ENCODE results near the gene RAB10. TPM values are rescaled to one million over a fixed set of nuclear protein-coding genes. Genes with fewer than 3 reads are reported as not detected.

The RAB10 gene
- total and polyA plus RNA-seq, 4 donors, result 37.6 to 149 (median 85.2) TPM

GRCh38 chr2:26118682-26119081, 84.8 kb downstream of the RAB10 start:
- no peaks in the 10 kb centered on the region for H3K27me3 ChIP-seq (ENCODE audit: control insufficient read depth in 3 of 3, insufficient read depth in 3 of 3, low read length in 2 of 3)
- no peak overlapping the region for H3K27ac ChIP-seq (ENCODE audit: low read depth in 1 of 2, low read length in 1 of 2)
- peaks cover 0 to 5% (median 2%) of the 10 kb centered on the region in 4 donors for H3K36me3 ChIP-seq (ENCODE audit: control insufficient read depth in 4 of 4, insufficient read depth in 4 of 4, low read length in 4 of 4)
- no peak overlapping the region for H3K9ac ChIP-seq (ENCODE audit: insufficient read depth in 1 of 2, low read length in 2 of 2)
- WGBS, 2 donors, result 84 to 91% methylated on average over 4 of the region's 4 CpGs
- no peak for TF ChIP-seq CTCF (IDR thresholded peaks at IDR 0.05; ENCODE audit: control extremely low read depth, extremely low read depth)
- peaks cover 0 to 22% (median 0%) of the 10 kb centered on the region in 5 donors for H3K4me1 ChIP-seq (ENCODE audit: control insufficient read depth in 5 of 5, insufficient read depth in 5 of 5, low read length in 5 of 5)
- no peak overlapping the region for H3K4me3 ChIP-seq
- DNase-seq (no peak), ATAC-seq (ENCODE audit: insufficient read depth, low FRiP score) (no peak)
- H3K9me3 ChIP-seq (ENCODE audit: control insufficient read depth in 4 of 4, insufficient read depth in 3 of 4, low read length in 3 of 4), result no peaks in the 10 kb centered on the region

GRCh38 chr2:26119521-26119920, 85.6 kb downstream of the RAB10 start:
- H3K9me3 ChIP-seq (ENCODE audit: control insufficient read depth in 4 of 4, insufficient read depth in 3 of 4, low read length in 3 of 4), result no peaks in the 10 kb centered on the region
- peaks cover 0 to 25% (median 0%) of the 10 kb centered on the region in 5 donors for H3K4me1 ChIP-seq (ENCODE audit: control insufficient read depth in 5 of 5, insufficient read depth in 5 of 5, low read length in 5 of 5)
- peaks cover 0 to 5% (median 2%) of the 10 kb centered on the region in 4 donors for H3K36me3 ChIP-seq (ENCODE audit: control insufficient read depth in 4 of 4, insufficient read depth in 4 of 4, low read length in 4 of 4)
- H3K27ac ChIP-seq (ENCODE audit: low read depth in 1 of 2, low read length in 1 of 2), result no peak overlapping the region
- H3K4me3 ChIP-seq, result no peak overlapping the region
- no peaks in the 10 kb centered on the region for H3K27me3 ChIP-seq (ENCODE audit: control insufficient read depth in 3 of 3, insufficient read depth in 3 of 3, low read length in 2 of 3)
- WGBS, 2 donors, result 98 to 100% methylated on average over 1 of the region's 1 CpG
- TF ChIP-seq CTCF (IDR thresholded peaks at IDR 0.05; ENCODE audit: control extremely low read depth, extremely low read depth), result no peak
- no peak for DNase-seq
- no peak overlapping the region for H3K9ac ChIP-seq (ENCODE audit: insufficient read depth in 1 of 2, low read length in 2 of 2)
- ATAC-seq (ENCODE audit: insufficient read depth, low FRiP score), result no peak

GRCh38 chr2:26122630-26123029, 88.7 kb downstream of the RAB10 start:
- WGBS, 2 donors, result 66 to 89% methylated on average over 3 of the region's 3 CpGs
- H3K36me3 ChIP-seq (ENCODE audit: control insufficient read depth in 4 of 4, insufficient read depth in 4 of 4, low read length in 4 of 4), result peaks cover 0 to 5% (median 1%) of the 10 kb centered on the region in 4 donors
- H3K4me3 ChIP-seq, result no peak overlapping the region
- TF ChIP-seq CTCF (IDR thresholded peaks at IDR 0.05; ENCODE audit: control extremely low read depth, extremely low read depth), result no peak
- DNase-seq (no peak), ATAC-seq (ENCODE audit: insufficient read depth, low FRiP score) (no peak)
- H3K27ac ChIP-seq (ENCODE audit: low read depth in 1 of 2, low read length in 1 of 2), result no peak overlapping the region
- H3K9ac ChIP-seq (ENCODE audit: insufficient read depth in 1 of 2, low read length in 2 of 2), result no peak overlapping the region
- H3K27me3 ChIP-seq (ENCODE audit: control insufficient read depth in 3 of 3, insufficient read depth in 3 of 3, low read length in 2 of 3), result no peaks in the 10 kb centered on the region
- no peaks in the 10 kb centered on the region for H3K9me3 ChIP-seq (ENCODE audit: control insufficient read depth in 4 of 4, insufficient read depth in 3 of 4, low read length in 3 of 4)
- peaks cover 0 to 31% (median 0%) of the 10 kb centered on the region in 5 donors for H3K4me1 ChIP-seq (ENCODE audit: control insufficient read depth in 5 of 5, insufficient read depth in 5 of 5, low read length in 5 of 5)

GRCh38 chr2:26123426-26123825, 89.5 kb downstream of the RAB10 start:
- no peaks in the 10 kb centered on the region for H3K9me3 ChIP-seq (ENCODE audit: control insufficient read depth in 4 of 4, insufficient read depth in 3 of 4, low read length in 3 of 4)
- no peak for ATAC-seq (ENCODE audit: insufficient read depth, low FRiP score)
- WGBS, 2 donors, result 87% methylated on average over 5 of the region's 5 CpGs

More at GRCh38 chr2:26123426-26123825, 89.5 kb downstream of the RAB10 start:
- Histone ChIP-seq H3K27me3 (ENCODE audit: control insufficient read depth in 3 of 3, insufficient read depth in 3 of 3, low read length in 2 of 3) (no peaks in the 10 kb centered on the region), H3K36me3 (ENCODE audit: control insufficient read depth in 4 of 4, insufficient read depth in 4 of 4, low read length in 4 of 4) (peaks cover 4 to 8% (median 6%) of the 10 kb centered on the region in 4 donors), H3K4me3 (no peak overlapping the region), H3K9ac (ENCODE audit: insufficient read depth in 1 of 2, low read length in 2 of 2) (no peak overlapping the region), H3K27ac (ENCODE audit: low read depth in 1 of 2, low read length in 1 of 2) (no peak overlapping the region), H3K4me1 (ENCODE audit: control insufficient read depth in 5 of 5, insufficient read depth in 5 of 5, low read length in 5 of 5) (peaks cover 0 to 31% (median 0%) of the 10 kb centered on the region in 5 donors)
- TF ChIP-seq CTCF (IDR thresholded peaks at IDR 0.05; ENCODE audit: control extremely low read depth, extremely low read depth), result no peak
- no peak for DNase-seq
